Measurements from ENCODE around the gene RHBDF1. TPM values are rescaled to one million over a fixed set of nuclear protein-coding genes. Genes with fewer than 3 reads are reported as not detected.

Gene RHBDF1
- polyA plus RNA-seq, 2 of the 4 experiments (the other 2 are of a cell fraction), result 13.5 to 19.2 TPM

DNA sequence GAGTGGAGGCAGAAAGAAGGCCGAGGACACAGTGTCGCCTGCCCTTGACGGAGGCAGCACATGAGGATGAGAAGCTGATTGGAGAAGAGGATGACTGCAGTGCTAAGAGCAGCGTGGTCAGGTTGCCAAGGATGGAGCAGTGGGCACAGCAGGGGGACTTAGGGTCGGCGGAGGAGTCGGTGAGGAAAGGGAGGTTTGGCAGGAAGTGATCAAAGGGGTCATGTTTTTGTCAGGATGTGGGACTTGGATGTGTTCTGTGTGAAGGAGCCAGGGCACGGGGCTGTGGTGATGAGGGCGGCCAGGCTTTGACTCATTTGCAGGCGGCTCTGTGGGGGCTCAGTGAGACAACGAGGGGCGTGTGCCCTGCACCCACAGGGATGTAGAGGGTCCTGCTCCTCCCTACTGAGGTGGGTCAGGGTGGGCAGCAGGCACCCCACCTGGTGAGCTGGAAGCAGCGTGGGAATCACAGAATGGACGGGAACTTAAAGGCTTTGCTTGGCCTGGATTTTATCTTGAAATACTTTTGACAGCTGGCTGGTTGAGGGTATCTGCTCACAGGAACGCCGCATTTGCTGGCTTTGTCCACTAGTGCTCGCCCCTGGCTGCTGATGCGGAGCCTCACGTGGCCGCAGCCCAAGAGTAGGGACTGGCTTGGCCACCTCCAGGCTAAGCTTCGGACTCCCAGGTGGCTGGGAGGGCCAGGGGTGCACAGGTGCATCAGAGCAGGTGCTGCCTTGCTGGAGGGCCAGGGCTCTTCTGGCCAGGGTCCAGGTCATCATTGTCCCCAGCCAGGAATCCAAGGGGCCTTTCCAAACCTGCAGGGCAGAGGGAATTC is 11.6 kb upstream of the RHBDF1 start (continued):
- TF ChIP-seq ESRRA (IDR thresholded peaks at IDR 0.05; ENCODE audit: borderline replicate concordance, low read length) (no peak), CEBPB (IDR thresholded peaks at IDR 0.05) (no peak)

DNA sequence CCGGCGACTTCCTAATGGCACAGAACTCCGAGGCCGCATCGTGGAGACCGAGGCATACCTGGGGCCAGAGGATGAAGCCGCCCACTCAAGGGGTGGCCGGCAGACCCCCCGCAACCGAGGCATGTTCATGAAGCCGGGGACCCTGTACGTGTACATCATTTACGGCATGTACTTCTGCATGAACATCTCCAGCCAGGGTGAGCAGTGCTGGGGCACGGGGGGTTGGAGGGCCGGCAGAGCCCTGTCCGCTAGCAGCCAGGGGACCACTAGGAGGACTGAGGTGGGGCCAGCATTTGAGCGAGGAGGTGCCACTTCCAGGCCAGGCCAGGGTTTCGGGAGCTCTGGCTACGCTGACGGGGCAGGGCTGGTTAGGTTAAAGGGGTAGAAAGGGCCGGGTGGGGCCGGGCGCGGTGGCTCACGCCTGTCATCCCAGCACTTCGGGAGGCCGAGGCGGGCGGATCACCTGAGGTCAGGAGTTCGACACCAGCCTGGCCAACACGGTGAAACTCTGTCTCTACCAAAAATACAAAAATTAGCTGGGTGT is 10.7 kb upstream of the RHBDF1 start:
- CTCF ChIA-PET, result interaction anchor here (1.2 to 30.3 kb wide), 3 partner anchors 13 to 98 kb away, joined by 3 to 718 read pairs (median 91); partner anchors contain the start of genes HBQ1, MPG and RHBDF1
- DNase-seq (ENCODE audit: low read depth in 1 of 2, low spot score in 1 of 2), result no peak
- Histone ChIP-seq H3K4me1 (peaks cover 16% of the 10 kb centered on the region), H3K27ac (no peak overlapping the region), H3K9me3 (no peaks in the 10 kb centered on the region), H3K4me3 (no peak overlapping the region), H3K4me2 (no peak overlapping the region)
- FAIRE-seq, result no peak
- TF ChIP-seq GATA3 (IDR thresholded peaks at IDR 0.05; ENCODE audit: borderline replicate concordance), result no peak
- no peak for TF ChIP-seq ZNF302 (CRISPR knock-in tag; IDR thresholded peaks at IDR 0.05)
- WGBS (ENCODE audit: missing lambda C conversion rate), result 90% methylated on average over 24 of the region's 31 CpGs
- no peak for ATAC-seq
- POLR2A ChIA-PET, result no interaction called here

- POLR2A ChIA-PET, result no interaction called here
- Histone ChIP-seq H3K9me3 (no peaks in the 10 kb centered on the region), H3K4me2 (peak overlapping the region; percentile 100), H3K27ac (peak overlapping the region; percentile 97 to 98), H3K4me3 (peak overlapping the region; percentile 94), H3K4me1 (peaks cover 26% of the 10 kb centered on the region)
- CTCF ChIA-PET, result interaction anchor here (0.9 to 30.3 kb wide), 4 partner anchors 6 to 283 kb away, joined by 3 to 718 read pairs (median 360); partner anchors contain the start of genes MPG and RHBDF1
- FAIRE-seq, result no peak
- WGBS (ENCODE audit: missing lambda C conversion rate), result 91% methylated on average over 29 of the region's 32 CpGs
- no peak for DNase-seq (ENCODE audit: low read depth in 1 of 2, low spot score in 1 of 2)
- no peak for ATAC-seq
- TF ChIP-seq JUNB (IDR thresholded peaks at IDR 0.05) (no peak), JUN (IDR thresholded peaks at IDR 0.05) (no peak), HMGXB4 (CRISPR knock-in tag; IDR thresholded peaks at IDR 0.05; ENCODE audit: borderline replicate concordance) (no peak), EP300 (IDR thresholded peaks at IDR 0.05) (no peak), BHLHE40 (IDR thresholded peaks at IDR 0.05; ENCODE audit: low read depth, low read length) (no peak)
- TF ChIP-seq, protein P1, sequence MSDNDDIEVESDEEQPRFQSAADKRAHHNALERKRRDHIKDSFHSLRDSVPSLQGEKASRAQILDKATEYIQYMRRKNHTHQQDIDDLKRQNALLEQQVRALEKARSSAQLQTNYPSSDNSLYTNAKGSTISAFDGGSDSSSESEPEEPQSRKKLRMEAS (IDR thresholded peaks at IDR 0.05), result no peak
Measured at GRCh38 chr16:79151-80054, 7.0 kb upstream of the RHBDF1 start.

DNA sequence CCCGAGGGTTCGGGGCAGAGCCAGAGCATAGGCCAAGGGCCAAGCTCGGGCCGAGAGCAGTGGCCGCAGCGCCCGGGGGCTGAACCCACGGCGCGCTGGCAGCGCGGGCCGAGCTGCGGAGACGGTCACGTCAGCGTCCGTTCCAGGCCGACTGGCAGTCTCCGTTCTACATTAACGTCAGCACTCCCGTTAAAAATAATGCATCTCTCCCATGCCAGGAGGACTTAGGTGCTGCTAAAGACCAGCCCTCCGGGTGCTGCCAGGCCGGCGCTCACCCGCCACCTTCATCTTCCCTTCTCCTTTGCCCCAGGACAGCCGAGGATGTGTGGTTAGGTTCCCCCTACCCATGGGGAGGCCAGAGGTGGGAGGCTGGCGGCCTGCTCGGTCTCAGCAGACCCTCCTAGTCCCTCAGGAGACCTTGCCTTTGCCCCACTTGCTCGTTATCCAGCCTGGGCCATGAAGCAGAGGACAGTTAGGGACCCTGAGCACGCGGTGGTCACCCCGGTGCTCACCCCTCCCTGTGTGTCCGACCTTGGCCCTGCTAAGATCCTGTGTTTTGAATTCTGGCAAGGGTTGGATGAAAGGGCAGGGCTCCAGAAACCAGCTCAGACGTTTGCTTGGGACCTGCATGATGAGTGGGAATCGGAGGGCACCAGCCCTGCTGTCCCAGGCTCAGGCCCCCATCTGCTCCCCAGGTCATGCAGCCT is 6.2 kb upstream of the RHBDF1 start:
- peaks cover 25% of the 10 kb centered on the region for H3K4me1 ChIP-seq
- no peaks in the 10 kb centered on the region for H3K9me3 ChIP-seq
- 0 out of 2 replicates have a peak, but pooled peaks have one; percentile 16 for TF ChIP-seq POLR2A (IDR thresholded peaks at IDR 0.05; ENCODE audit: low read length)
- no peak for TF ChIP-seq HOXA7 (CRISPR knock-in tag; IDR thresholded peaks at IDR 0.05)
- ChIA-PET CTCF (interaction anchor here (1.2 to 30.3 kb wide), 3 partner anchors 7 to 29 kb away, joined by 3 to 718 read pairs (median 718); partner anchors contain the start of genes MPG and RHBDF1), POLR2A (interaction anchor here (1.2 kb wide), 1 partner anchor 283 kb away, joined by 3 read pairs; no protein-coding TSS in a partner anchor)
- peak overlapping the region; percentile 94 for H3K4me3 ChIP-seq
- WGBS (ENCODE audit: missing lambda C conversion rate), result 15% methylated on average over 18 of the region's 36 CpGs
- peak overlapping the region; percentile 97 to 98 for H3K27ac ChIP-seq
- ATAC-seq (peak in 1 of 2 experiments; percentile 2; a peak in 2 of 6 replicates), FAIRE-seq (no peak), DNase-seq (ENCODE audit: low read depth in 1 of 2, low spot score in 1 of 2) (peak in 1 of 2 experiments; percentile 43)
- peak overlapping the region; percentile 100 for H3K4me2 ChIP-seq
